ENCODE measurements around the gene ACOXL. TPM values are rescaled to one million over a fixed set of nuclear protein-coding genes. Genes with fewer than 3 reads are reported as not detected.

ACOXL gene
- total RNA-seq, 4 donors from 2014 or later: not detected

DNA sequence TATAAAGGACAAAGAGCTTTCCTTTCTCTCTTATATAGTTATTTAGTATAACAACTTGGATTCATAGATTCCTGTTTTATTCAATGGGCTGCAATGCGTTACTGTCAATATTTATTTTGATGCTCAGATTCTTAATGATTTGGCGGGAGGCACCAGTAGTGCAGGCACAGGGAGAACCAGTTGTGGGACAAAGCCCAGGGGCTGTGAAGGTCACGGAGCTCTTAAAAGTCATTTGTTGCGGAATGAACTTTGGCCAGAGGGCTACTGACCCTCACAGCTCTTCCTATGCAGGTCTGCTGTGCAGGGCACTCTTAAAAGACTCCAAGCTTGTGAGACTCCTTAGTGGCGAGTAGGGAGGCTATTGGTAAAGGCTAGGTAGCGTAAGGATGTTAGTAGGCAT, 422.4 kb downstream of the ACOXL start:
- H3K36me3 ChIP-seq: peaks cover 0 to 78% (median 4%) of the 10 kb centered on the region in 3 donors
- 93 to 96% methylated on average over 6 of the region's 6 CpGs for WGBS, 2 donors
- intact Hi-C loops (cut with DNase I): no loop called here
- H3K27ac ChIP-seq: no peak overlapping the region
- H3K27me3 ChIP-seq: no peaks in the 10 kb centered on the region
- DNase-seq: no peak
- H3K9me3 ChIP-seq: no peaks in the 10 kb centered on the region
- no peak for TF ChIP-seq POLR2A (IDR thresholded peaks at IDR 0.05)
- TF ChIP-seq CTCF (IDR thresholded peaks at IDR 0.05): no peak
- H3K4me1 ChIP-seq: peaks cover 0 to 34% (median 5%) of the 10 kb centered on the region in 3 donors
- H3K4me3 ChIP-seq: no peak overlapping the region

DNA sequence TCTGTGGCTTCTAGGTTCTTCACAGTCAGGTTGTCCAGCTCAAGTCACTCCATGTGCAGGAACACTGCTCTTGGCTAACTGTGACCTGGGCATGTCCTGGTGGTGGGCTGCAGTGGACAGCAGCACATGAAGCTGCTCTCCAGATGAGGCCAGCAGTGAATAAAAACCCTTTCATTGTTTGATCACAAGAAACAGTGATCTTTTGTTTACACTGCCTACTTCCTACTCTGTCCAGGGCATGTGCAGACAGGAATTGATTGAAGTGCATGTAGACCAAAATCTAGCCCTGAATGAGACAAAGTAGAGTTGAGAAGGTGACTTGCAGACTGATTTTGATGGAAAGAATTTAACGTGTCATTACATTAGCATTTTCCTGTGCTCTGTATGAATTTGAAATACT, 423.2 kb downstream of the ACOXL start:
- H3K4me3 ChIP-seq: no peak overlapping the region
- no peaks in the 10 kb centered on the region for H3K27me3 ChIP-seq
- TF ChIP-seq CTCF (IDR thresholded peaks at IDR 0.05): no peak
- no peak for TF ChIP-seq POLR2A (IDR thresholded peaks at IDR 0.05)
- WGBS, 2 donors: 24 to 46% methylated on average over 1 of the region's 1 CpG
- intact Hi-C loops (cut with DNase I): no loop called here
- no peaks in the 10 kb centered on the region for H3K9me3 ChIP-seq
- peaks cover 0 to 42% (median 5%) of the 10 kb centered on the region in 3 donors for H3K4me1 ChIP-seq
- H3K27ac ChIP-seq: peak overlapping the region in 3 of 4 donors; percentile 21 to 48 (median 27)
- no peak for DNase-seq
- peaks cover 0 to 78% (median 4%) of the 10 kb centered on the region in 3 donors for H3K36me3 ChIP-seq

DNA sequence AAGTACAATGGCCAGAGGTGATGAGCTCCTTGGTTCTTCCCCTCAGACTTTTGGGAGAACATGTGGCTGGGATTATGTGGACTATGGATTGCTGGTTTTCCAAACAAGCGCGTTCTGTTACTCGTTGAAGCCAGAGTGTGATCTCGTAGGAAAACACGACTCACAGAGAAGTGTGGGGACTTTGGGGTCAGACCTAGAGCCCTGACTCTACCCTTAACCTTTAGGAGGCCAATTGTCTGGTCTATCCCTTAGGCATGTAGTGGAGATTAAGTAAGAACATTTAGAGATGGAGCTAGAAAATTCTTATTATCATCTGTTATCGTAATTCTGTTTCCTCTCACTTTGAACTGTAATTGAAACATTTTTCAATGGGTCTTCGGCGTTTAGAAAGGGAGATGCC, 424.2 kb downstream of the ACOXL start:
- no peak overlapping the region for H3K27ac ChIP-seq
- H3K4me3 ChIP-seq: no peak overlapping the region
- H3K4me1 ChIP-seq: peaks cover 2 to 52% (median 5%) of the 10 kb centered on the region in 3 donors
- DNase-seq: no peak
- intact Hi-C loops (cut with DNase I): no loop called here
- peaks cover 0 to 78% (median 4%) of the 10 kb centered on the region in 3 donors for H3K36me3 ChIP-seq
- TF ChIP-seq POLR2A (IDR thresholded peaks at IDR 0.05): no peak
- TF ChIP-seq CTCF (IDR thresholded peaks at IDR 0.05): no peak
- no peaks in the 10 kb centered on the region for H3K9me3 ChIP-seq
- no peaks in the 10 kb centered on the region for H3K27me3 ChIP-seq
- WGBS, 2 donors: 87 to 88% methylated on average over 7 to 8 of the region's 8 CpGs

DNA sequence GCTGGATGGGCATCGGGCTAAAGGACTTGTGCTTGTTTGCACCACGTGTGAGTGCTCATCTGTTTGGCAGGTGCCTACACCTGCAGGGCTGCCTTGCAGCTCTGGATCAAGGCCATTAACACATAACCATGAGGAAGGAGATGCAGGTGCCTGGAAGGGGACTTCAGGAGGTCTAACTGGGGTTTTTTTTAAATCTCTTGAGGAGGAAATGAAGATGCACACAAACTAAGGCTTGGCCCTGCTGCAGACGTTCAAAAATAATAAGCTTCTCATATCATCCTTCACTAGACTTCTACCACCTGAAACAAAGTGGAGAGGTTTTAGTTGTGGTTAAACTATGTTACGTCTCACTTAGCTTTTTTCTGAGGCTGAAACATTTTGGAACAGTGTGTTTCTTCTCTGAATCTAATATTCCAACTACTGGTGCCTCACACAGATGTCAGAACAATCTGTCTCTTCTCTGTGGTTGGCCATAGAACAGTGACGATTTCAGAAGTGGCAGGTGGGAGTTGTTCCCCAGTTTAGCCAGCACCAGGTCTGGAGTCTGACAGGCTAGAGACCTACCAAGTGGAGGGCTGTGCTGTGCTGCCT, 424.8 kb downstream of the ACOXL start:
- DNase-seq: no peak
- 63 to 71% methylated on average over 4 to 5 of the region's 5 CpGs for WGBS, 2 donors
- TF ChIP-seq CTCF (IDR thresholded peaks at IDR 0.05) (no peak), POLR2A (IDR thresholded peaks at IDR 0.05) (no peak)
- H3K9me3 ChIP-seq: no peaks in the 10 kb centered on the region
- H3K4me3 ChIP-seq: no peak overlapping the region
- no peaks in the 10 kb centered on the region for H3K27me3 ChIP-seq
- intact Hi-C loops (cut with DNase I): no loop called here
- no peak overlapping the region for H3K27ac ChIP-seq
- H3K4me1 ChIP-seq: peaks cover 5 to 58% (median 5%) of the 10 kb centered on the region in 3 donors
- peaks cover 0 to 78% (median under 1%) of the 10 kb centered on the region in 3 donors for H3K36me3 ChIP-seq

DNA sequence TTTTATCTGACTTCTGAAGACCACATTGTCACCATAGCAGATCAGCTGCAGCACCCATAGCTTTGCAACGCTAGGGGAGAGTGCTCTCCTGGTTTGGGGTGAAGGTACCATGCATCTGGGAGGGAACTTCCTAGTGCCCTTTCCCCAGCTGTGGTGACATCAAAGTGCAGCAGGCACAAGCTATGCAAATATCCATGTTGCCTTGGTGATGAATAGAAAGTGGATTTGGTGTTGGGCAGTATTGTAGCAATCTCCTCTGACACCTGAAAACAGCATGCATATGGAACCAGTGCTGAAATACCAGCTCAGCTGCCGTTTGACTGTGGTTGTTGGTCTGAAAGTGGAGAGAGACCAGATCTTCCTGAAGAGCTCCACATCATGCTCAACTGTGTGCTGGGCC, 425.4 kb downstream of the ACOXL start:
- Histone ChIP-seq H3K4me1 (peaks cover 5 to 64% (median 5%) of the 10 kb centered on the region in 3 donors), H3K4me3 (no peak overlapping the region), H3K27me3 (no peaks in the 10 kb centered on the region), H3K27ac (no peak overlapping the region), H3K9me3 (no peaks in the 10 kb centered on the region), H3K36me3 (peaks cover 0 to 77% (median 0%) of the 10 kb centered on the region in 3 donors)
- no peak for DNase-seq
- TF ChIP-seq CTCF (IDR thresholded peaks at IDR 0.05) (no peak), POLR2A (IDR thresholded peaks at IDR 0.05) (no peak)
- 81 to 94% methylated on average over 2 of the region's 2 CpGs for WGBS, 2 donors
- intact Hi-C loops (cut with DNase I): no loop called here

Measured in esophagus squamous epithelium (tissue), 5 donors.